Measurements from ENCODE around the gene BCL2L2. TPM values are rescaled to one million over a fixed set of nuclear protein-coding genes. Genes with fewer than 3 reads are reported as not detected.

The BCL2L2 gene
- total and polyA plus RNA-seq, 2 donors (not counting 1 experiment from before 2014, with no cell fraction given), result 5.4 to 17.8 TPM

GRCh38 chr14:23356662-23357061, 50.0 kb downstream of the BCL2L2 start:
- peaks cover 0 to 43% (median 15%) of the 10 kb centered on the region in 4 experiments for H3K27me3 ChIP-seq (replicated peaks in 1 of 4; ENCODE audit: control extremely low read depth in 1 of 4, control insufficient read depth in 3 of 4, insufficient read depth in 4 of 4, low read length in 3 of 4)
- H3K36me3 ChIP-seq (replicated peaks in 1 of 2; ENCODE audit: control extremely low read depth in 1 of 2, control insufficient read depth in 1 of 2, extremely low read depth in 1 of 2, insufficient read depth in 2 of 2, low read length in 1 of 2), result no peaks in the 10 kb centered on the region
- H2AFZ ChIP-seq (ENCODE audit: insufficient read depth, low read depth, low read length, poor library complexity, severe bottlenecking), result no peak overlapping the region
- no peak overlapping the region for H3K9ac ChIP-seq (ENCODE audit: low read length)
- peaks cover 8% of the 10 kb centered on the region for H3K4me1 Mint-ChIP-seq
- CTCF ChIA-PET, result no interaction called here
- DNase-seq, result no peak
- no peak for ATAC-seq (ENCODE audit: low read depth)
- H3K79me2 ChIP-seq (ENCODE audit: control insufficient read depth, insufficient read depth, low read length), result no peaks in the 10 kb centered on the region
- H3K27ac ChIP-seq (ENCODE audit: low read length in 2 of 2), result no peak overlapping the region
- no peaks in the 10 kb centered on the region for H4K20me1 ChIP-seq (ENCODE audit: control insufficient read depth, insufficient read depth, low read length, poor library complexity, severe bottlenecking)
- no peak overlapping the region for H3K4me2 ChIP-seq (replicated peaks; ENCODE audit: low read depth, low read length, poor library complexity, severe bottlenecking)
- intact Hi-C loops (cut with micrococcal nuclease), result no loop called here
- POLR2A ChIA-PET, result no interaction called here
- H3K4me3 Mint-ChIP-seq, result no peak overlapping the region
- no peak overlapping the region for H3K4me3 ChIP-seq (ENCODE audit: control extremely low read depth in 1 of 5, extremely low read depth in 1 of 5, insufficient read depth in 1 of 5, low read depth in 2 of 5, low read length in 4 of 5)
- peaks cover 11 to 13% of the 10 kb centered on the region in 2 donors for H3K4me1 ChIP-seq (ENCODE audit: control insufficient read depth in 2 of 2, insufficient read depth in 2 of 2, low read length in 2 of 2)
- WGBS (ENCODE audit: insufficient coverage), result 97% methylated on average over 4 of the region's 4 CpGs
- H3K27ac Mint-ChIP-seq, result no peak overlapping the region
- H3K27me3 Mint-ChIP-seq, result peaks cover 49% of the 10 kb centered on the region
- TF ChIP-seq CTCF (IDR thresholded peaks at IDR 0.05) (no peak), EZH2 (IDR thresholded peaks at IDR 0.05; ENCODE audit: borderline replicate concordance, insufficient read depth, low read depth, low read length, poor library complexity, severe bottlenecking) (no peak)
- peaks cover 0 to 1% (median under 1%) of the 10 kb centered on the region in 3 donors for H3K9me3 ChIP-seq (ENCODE audit: control extremely low read depth in 1 of 3, control insufficient read depth in 2 of 3, insufficient read depth in 1 of 3, low read length in 2 of 3)
- H3K9me3 Mint-ChIP-seq (ENCODE audit: insufficient read depth), result no peaks in the 10 kb centered on the region

- no peaks in the 10 kb centered on the region for H3K36me3 ChIP-seq (replicated peaks in 1 of 2; ENCODE audit: control extremely low read depth in 1 of 2, control insufficient read depth in 1 of 2, extremely low read depth in 1 of 2, insufficient read depth in 2 of 2, low read length in 1 of 2)
- H3K27me3 ChIP-seq (replicated peaks in 1 of 4; ENCODE audit: control extremely low read depth in 1 of 4, control insufficient read depth in 3 of 4, insufficient read depth in 4 of 4, low read length in 3 of 4), result peaks cover 0 to 37% (median 13%) of the 10 kb centered on the region in 4 experiments
- no peaks in the 10 kb centered on the region for H4K20me1 ChIP-seq (ENCODE audit: control insufficient read depth, insufficient read depth, low read length, poor library complexity, severe bottlenecking)
- H3K9ac ChIP-seq (ENCODE audit: low read length), result no peak overlapping the region
- 97% methylated on average over 7 of the region's 8 CpGs for WGBS (ENCODE audit: insufficient coverage)
- ChIA-PET POLR2A (no interaction called here), CTCF (interaction anchor here (1.5 kb wide), 1 partner anchor 23 kb away, joined by 4 read pairs; no protein-coding TSS in a partner anchor)
- ATAC-seq (ENCODE audit: low read depth) (no peak), DNase-seq (no peak)
- H2AFZ ChIP-seq (ENCODE audit: insufficient read depth, low read depth, low read length, poor library complexity, severe bottlenecking), result no peak overlapping the region
- no peaks in the 10 kb centered on the region for H3K79me2 ChIP-seq (ENCODE audit: control insufficient read depth, insufficient read depth, low read length)
- peaks cover 49% of the 10 kb centered on the region for H3K27me3 Mint-ChIP-seq
- no peaks in the 10 kb centered on the region for H3K9me3 Mint-ChIP-seq (ENCODE audit: insufficient read depth)
- no peak overlapping the region for H3K27ac ChIP-seq (ENCODE audit: low read length in 2 of 2)
- H3K4me3 ChIP-seq (ENCODE audit: control extremely low read depth in 1 of 5, extremely low read depth in 1 of 5, insufficient read depth in 1 of 5, low read depth in 2 of 5, low read length in 4 of 5), result no peak overlapping the region
- no peak overlapping the region for H3K4me3 Mint-ChIP-seq
- peaks cover 8% of the 10 kb centered on the region for H3K4me1 Mint-ChIP-seq
- H3K4me2 ChIP-seq (replicated peaks; ENCODE audit: low read depth, low read length, poor library complexity, severe bottlenecking), result no peak overlapping the region
- no peak overlapping the region for H3K27ac Mint-ChIP-seq
- H3K9me3 ChIP-seq (ENCODE audit: control extremely low read depth in 1 of 3, control insufficient read depth in 2 of 3, insufficient read depth in 1 of 3, low read length in 2 of 3), result peaks cover 0 to 1% (median 0%) of the 10 kb centered on the region in 3 donors
- TF ChIP-seq CTCF (IDR thresholded peaks at IDR 0.05) (no peak), EZH2 (IDR thresholded peaks at IDR 0.05; ENCODE audit: borderline replicate concordance, insufficient read depth, low read depth, low read length, poor library complexity, severe bottlenecking) (no peak)
- intact Hi-C loops (cut with micrococcal nuclease), result no loop called here
- peaks cover 5 to 7% of the 10 kb centered on the region in 2 donors for H3K4me1 ChIP-seq (ENCODE audit: control insufficient read depth in 2 of 2, insufficient read depth in 2 of 2, low read length in 2 of 2)
Measured at GRCh38 chr14:23357261-23357660, 50.6 kb downstream of the BCL2L2 start.

All from B cell (primary cell).